ENCODE measurements around the gene SEPTIN8.

DNA sequence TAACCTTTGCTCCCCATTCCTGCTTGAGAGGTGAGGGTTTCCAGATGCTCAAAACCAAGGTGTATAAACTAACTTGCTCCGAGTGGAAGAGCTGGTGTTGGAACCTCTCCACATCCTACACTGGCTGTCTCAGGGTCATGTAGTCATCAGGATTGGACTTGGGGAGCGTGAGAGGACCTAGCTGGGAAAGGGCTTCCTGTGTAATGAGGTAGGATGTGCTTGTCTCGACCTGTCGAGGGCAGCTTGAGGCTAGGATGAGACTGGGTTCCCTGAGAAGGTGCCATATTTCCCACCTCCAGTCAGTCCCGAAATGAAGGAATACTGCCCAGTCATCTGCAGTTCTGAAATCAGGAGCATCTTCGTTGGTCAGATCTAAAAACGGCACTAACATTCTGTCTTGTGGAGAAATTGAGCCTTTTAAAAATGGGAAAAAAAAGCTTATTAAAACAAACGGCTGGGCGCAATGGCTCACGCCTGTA is 28.5 kb downstream of the SEPTIN8 start:
- TF ChIP-seq, protein P1, sequence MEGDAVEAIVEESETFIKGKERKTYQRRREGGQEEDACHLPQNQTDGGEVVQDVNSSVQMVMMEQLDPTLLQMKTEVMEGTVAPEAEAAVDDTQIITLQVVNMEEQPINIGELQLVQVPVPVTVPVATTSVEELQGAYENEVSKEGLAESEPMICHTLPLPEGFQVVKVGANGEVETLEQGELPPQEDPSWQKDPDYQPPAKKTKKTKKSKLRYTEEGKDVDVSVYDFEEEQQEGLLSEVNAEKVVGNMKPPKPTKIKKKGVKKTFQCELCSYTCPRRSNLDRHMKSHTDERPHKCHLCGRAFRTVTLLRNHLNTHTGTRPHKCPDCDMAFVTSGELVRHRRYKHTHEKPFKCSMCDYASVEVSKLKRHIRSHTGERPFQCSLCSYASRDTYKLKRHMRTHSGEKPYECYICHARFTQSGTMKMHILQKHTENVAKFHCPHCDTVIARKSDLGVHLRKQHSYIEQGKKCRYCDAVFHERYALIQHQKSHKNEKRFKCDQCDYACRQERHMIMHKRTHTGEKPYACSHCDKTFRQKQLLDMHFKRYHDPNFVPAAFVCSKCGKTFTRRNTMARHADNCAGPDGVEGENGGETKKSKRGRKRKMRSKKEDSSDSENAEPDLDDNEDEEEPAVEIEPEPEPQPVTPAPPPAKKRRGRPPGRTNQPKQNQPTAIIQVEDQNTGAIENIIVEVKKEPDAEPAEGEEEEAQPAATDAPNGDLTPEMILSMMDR (IDR thresholded peaks at IDR 0.05): no peak
- no peak for TF ChIP-seq POLR2A (IDR thresholded peaks at IDR 0.05)
